Mammary epithelial cell (primary cell): ENCODE data around the gene MIER2.

ENCODE experiments used
- EZH2 ChIP-seq: IDR thresholded peaks from 2 replicates; pipeline ENCODE4 v1.6.1; 2012; ENCODE audit warnings: low read length, inconsistent platforms, borderline replicate concordance
- TF ChIP-seq, protein P1 (sequence below), 2 donors: IDR thresholded peaks in 1 of 2; conservative IDR thresholded peaks in 1 of 2; 2 replicates each; pipeline ENCODE4 v1.5.1; 2011 to 2012; ENCODE audit warnings: inconsistent platforms in 2 of 2, low read length in 2 of 2, mild to moderate bottlenecking in 2 of 2, control low read depth in 1 of 2, low read depth in 1 of 2; ENCODE audit not compliant: insufficient read depth in 1 of 2; ENCODE audit errors: extremely low read depth in 1 of 2

DNA sequence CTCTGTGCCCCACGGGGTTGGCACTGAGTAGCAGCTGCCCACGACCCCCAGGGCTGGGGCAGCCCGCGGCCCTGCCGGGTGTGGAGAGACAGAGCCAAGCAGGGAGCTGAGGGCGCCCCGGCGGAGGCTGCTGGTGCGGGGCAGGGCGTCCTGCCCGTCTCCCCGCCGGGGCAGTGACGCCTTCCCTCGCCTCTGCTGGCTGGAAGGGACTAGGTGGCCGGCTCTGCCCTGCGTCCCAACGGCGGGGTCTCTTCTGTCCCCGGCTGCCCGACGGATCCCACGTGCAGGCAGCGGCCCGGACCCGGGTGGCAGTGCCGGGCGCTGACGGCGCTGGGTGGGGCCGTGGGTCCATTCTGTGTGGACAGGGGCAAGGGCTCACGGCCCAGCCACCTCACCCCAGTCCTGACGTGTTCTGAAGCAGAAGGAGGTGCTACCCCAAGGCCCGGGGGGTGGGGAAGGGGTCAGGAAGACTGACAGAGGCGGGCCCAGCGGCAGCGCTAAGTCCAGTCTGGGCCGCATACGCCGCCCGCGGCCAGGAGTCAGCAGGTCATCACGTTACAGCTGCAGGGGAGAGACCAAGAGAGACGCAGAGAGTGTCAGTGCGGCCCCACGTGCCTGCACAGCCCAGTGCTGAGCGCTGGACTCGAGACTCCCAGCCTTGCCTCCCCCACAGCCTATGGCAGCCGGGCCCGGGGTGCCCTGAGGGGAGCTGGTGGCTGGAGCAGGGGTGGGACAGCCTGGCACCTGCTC lies 38.3 kb downstream of the MIER2 start:
- TF ChIP-seq, protein P1, sequence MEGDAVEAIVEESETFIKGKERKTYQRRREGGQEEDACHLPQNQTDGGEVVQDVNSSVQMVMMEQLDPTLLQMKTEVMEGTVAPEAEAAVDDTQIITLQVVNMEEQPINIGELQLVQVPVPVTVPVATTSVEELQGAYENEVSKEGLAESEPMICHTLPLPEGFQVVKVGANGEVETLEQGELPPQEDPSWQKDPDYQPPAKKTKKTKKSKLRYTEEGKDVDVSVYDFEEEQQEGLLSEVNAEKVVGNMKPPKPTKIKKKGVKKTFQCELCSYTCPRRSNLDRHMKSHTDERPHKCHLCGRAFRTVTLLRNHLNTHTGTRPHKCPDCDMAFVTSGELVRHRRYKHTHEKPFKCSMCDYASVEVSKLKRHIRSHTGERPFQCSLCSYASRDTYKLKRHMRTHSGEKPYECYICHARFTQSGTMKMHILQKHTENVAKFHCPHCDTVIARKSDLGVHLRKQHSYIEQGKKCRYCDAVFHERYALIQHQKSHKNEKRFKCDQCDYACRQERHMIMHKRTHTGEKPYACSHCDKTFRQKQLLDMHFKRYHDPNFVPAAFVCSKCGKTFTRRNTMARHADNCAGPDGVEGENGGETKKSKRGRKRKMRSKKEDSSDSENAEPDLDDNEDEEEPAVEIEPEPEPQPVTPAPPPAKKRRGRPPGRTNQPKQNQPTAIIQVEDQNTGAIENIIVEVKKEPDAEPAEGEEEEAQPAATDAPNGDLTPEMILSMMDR (conservative IDR thresholded peaks at IDR 0.05 in 1 of 2, IDR thresholded peaks at IDR 0.05 in 1 of 2; ENCODE audit: extremely low read depth in 1 of 2, insufficient read depth in 1 of 2, low read depth in 1 of 2, low read length in 2 of 2), result no peak
- TF ChIP-seq EZH2, result no peak
